HG03196 (cell line): ENCODE results near the gene CCDC54.
"Not testable (repeated sequence)": the region's sequence is repeated elsewhere in the genome, so short reads cannot be mapped to it uniquely, and the experiment has no call there.

ENCODE experiments used
- ATAC-seq: cut with Tn5 transposase; IDR thresholded peaks from one replicate; pipeline ENCODE4 v1.9.1; 2021; ENCODE audit not compliant: unreplicated experiment

Gene CCDC54

GRCh38 chr3:107377151-107377550, at the start of gene CCDC54:
CCDC54 (plus strand) TSS chr3:107377439; CDS start chr3:107377588, 149 bp downstream.
- no peak for ATAC-seq

- no peak for ATAC-seq
Observed at GRCh38 chr3:107328069-107328468, 49.2 kb upstream of the CCDC54 start.

GRCh38 chr3:107329088-107329487, 48.2 kb upstream of the CCDC54 start:
- no peak for ATAC-seq

- ATAC-seq, result not testable (repeated sequence)
Observed at GRCh38 chr3:107339690-107340089, 37.5 kb upstream of the CCDC54 start.

- ATAC-seq, result no peak
Observed at GRCh38 chr3:107344722-107345121, 32.5 kb upstream of the CCDC54 start.

GRCh38 chr3:107345822-107346405, 31.3 kb upstream of the CCDC54 start:
- no peak for ATAC-seq

- ATAC-seq, result no peak
Observed at GRCh38 chr3:107346564-107346963, 30.7 kb upstream of the CCDC54 start.

GRCh38 chr3:107347751-107348150, 29.5 kb upstream of the CCDC54 start:
- ATAC-seq, result no peak

- no peak for ATAC-seq
Observed at GRCh38 chr3:107356706-107357105, 20.5 kb upstream of the CCDC54 start.

GRCh38 chr3:107361633-107362032, 15.6 kb upstream of the CCDC54 start:
- ATAC-seq, result no peak

GRCh38 chr3:107365051-107365450, 12.2 kb upstream of the CCDC54 start:
- no peak for ATAC-seq

GRCh38 chr3:107366766-107367165, 10.5 kb upstream of the CCDC54 start:
- no peak for ATAC-seq

- ATAC-seq, result no peak
Observed at GRCh38 chr3:107367353-107367752, 9.9 kb upstream of the CCDC54 start.

GRCh38 chr3:107368654-107369398, 8.4 kb upstream of the CCDC54 start:
- no peak for ATAC-seq

- no peak for ATAC-seq
Observed at GRCh38 chr3:107369791-107370190, 7.4 kb upstream of the CCDC54 start.

GRCh38 chr3:107370907-107371306, 6.3 kb upstream of the CCDC54 start:
- ATAC-seq, result no peak

GRCh38 chr3:107372506-107372905, 4.7 kb upstream of the CCDC54 start:
- ATAC-seq, result no peak

GRCh38 chr3:107373896-107374295, 3.3 kb upstream of the CCDC54 start:
- ATAC-seq, result no peak

- ATAC-seq, result no peak
Observed at GRCh38 chr3:107375682-107376081, 1.6 kb upstream of the CCDC54 start.

- ATAC-seq, result no peak
Observed at GRCh38 chr3:107382631-107383030, 5.4 kb downstream of the CCDC54 start.

GRCh38 chr3:107384428-107384827, 7.2 kb downstream of the CCDC54 start:
- ATAC-seq, result no peak

- ATAC-seq, result no peak
Observed at GRCh38 chr3:107384907-107385306, 7.7 kb downstream of the CCDC54 start.

- ATAC-seq, result no peak
Observed at GRCh38 chr3:107387555-107387954, 10.3 kb downstream of the CCDC54 start.
